DND-41 (cell line): ENCODE measurements around the gene SUPV3L1.

Source experiments
- ATAC-seq: fragments of 200-7000 bp; cut with Tn5 transposase; 3 replicates; pipeline ENCODE4 v1.9.1; 2021; ENCODE audit warnings: low read depth; ENCODE audit not compliant: insufficient read depth
- DNase-seq: peaks from one replicate; pipeline ENCODE4 v3.0.0-alpha.2; 2020
- H2AFZ ChIP-seq: 2 replicates; pipeline ENCODE4 v1.6.0; 2012; ENCODE audit warnings: low read depth, low read length
- H3K27ac ChIP-seq: 2 replicates; pipeline ENCODE4 v1.5.1; 2012; ENCODE audit warnings: low read length, inconsistent platforms
- H3K27me3 ChIP-seq: fragments of 200-600 bp; sonication (generic); 2 replicates; pipeline ENCODE4 v1.6.0; 2012; ENCODE audit warnings: low read length, mild to moderate bottlenecking, inconsistent platforms; ENCODE audit not compliant: insufficient read depth, poor library complexity
- H3K36me3 ChIP-seq: 2 replicates; pipeline ENCODE4 v1.5.1; 2012; ENCODE audit warnings: low read length, inconsistent platforms; ENCODE audit not compliant: insufficient read depth
- H3K4me1 ChIP-seq: 2 replicates; pipeline ENCODE4 v1.5.1; 2012; ENCODE audit warnings: mild to moderate bottlenecking, low read length; ENCODE audit not compliant: insufficient read depth
- H3K4me2 ChIP-seq: 2 replicates; pipeline ENCODE4 v1.6.0; 2012; ENCODE audit warnings: mild to moderate bottlenecking, moderate library complexity, low read length, inconsistent platforms; ENCODE audit not compliant: insufficient read depth
- H3K4me3 ChIP-seq, 2 experiments: fragments of 200-600 bp in 1 of 2; shearing (Covaris generic) in 1 of 2; 2 replicates each; pipeline ENCODE4 v1.5.1; 2012 to 2016; ENCODE audit warnings: inconsistent platforms in 2 of 2, low read length in 2 of 2, mild to moderate bottlenecking in 2 of 2, low read depth in 1 of 2, moderate library complexity in 1 of 2
- H3K79me2 ChIP-seq: 2 replicates; pipeline ENCODE4 v1.6.0; 2012; ENCODE audit warnings: low read length, inconsistent platforms; ENCODE audit not compliant: insufficient read depth
- H3K9ac ChIP-seq: 2 replicates; pipeline ENCODE4 v1.6.0; 2012; ENCODE audit warnings: low read depth, mild to moderate bottlenecking, inconsistent platforms, low read length, moderate library complexity
- H3K9me3 ChIP-seq: 2 replicates; pipeline ENCODE4 v1.5.1; 2012; ENCODE audit warnings: low read length, moderate library complexity, mild to moderate bottlenecking, inconsistent platforms; ENCODE audit not compliant: insufficient read depth, severe bottlenecking
- H4K20me1 ChIP-seq: 2 replicates; pipeline ENCODE4 v1.6.0; 2012; ENCODE audit warnings: low read length; ENCODE audit not compliant: insufficient read depth
- EZH2 ChIP-seq: IDR thresholded peaks from 3 replicates; pipeline ENCODE4 v1.6.1; 2012; ENCODE audit warnings: borderline replicate concordance, low read depth, mild to moderate bottlenecking, moderate library complexity, low read length, inconsistent platforms; ENCODE audit not compliant: severe bottlenecking
- TF ChIP-seq, protein P1 (sequence below): IDR thresholded peaks from 2 replicates; pipeline ENCODE4 v1.5.1; 2012; ENCODE audit warnings: borderline replicate concordance, low read length, moderate library complexity, mild to moderate bottlenecking; ENCODE audit not compliant: poor library complexity, severe bottlenecking; ENCODE audit errors: extremely low read depth

SUPV3L1 gene

GRCh38 chr10:69201045-69201444 is 21.0 kb downstream of the SUPV3L1 start:
- Histone ChIP-seq H3K36me3 (peaks cover 62% of the 10 kb centered on the region; the same call in 1 of the 2 replicates), H3K27ac (no peak overlapping the region)
- TF ChIP-seq, protein P1, sequence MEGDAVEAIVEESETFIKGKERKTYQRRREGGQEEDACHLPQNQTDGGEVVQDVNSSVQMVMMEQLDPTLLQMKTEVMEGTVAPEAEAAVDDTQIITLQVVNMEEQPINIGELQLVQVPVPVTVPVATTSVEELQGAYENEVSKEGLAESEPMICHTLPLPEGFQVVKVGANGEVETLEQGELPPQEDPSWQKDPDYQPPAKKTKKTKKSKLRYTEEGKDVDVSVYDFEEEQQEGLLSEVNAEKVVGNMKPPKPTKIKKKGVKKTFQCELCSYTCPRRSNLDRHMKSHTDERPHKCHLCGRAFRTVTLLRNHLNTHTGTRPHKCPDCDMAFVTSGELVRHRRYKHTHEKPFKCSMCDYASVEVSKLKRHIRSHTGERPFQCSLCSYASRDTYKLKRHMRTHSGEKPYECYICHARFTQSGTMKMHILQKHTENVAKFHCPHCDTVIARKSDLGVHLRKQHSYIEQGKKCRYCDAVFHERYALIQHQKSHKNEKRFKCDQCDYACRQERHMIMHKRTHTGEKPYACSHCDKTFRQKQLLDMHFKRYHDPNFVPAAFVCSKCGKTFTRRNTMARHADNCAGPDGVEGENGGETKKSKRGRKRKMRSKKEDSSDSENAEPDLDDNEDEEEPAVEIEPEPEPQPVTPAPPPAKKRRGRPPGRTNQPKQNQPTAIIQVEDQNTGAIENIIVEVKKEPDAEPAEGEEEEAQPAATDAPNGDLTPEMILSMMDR = no peak
- TF ChIP-seq EZH2 = no peak

DNA sequence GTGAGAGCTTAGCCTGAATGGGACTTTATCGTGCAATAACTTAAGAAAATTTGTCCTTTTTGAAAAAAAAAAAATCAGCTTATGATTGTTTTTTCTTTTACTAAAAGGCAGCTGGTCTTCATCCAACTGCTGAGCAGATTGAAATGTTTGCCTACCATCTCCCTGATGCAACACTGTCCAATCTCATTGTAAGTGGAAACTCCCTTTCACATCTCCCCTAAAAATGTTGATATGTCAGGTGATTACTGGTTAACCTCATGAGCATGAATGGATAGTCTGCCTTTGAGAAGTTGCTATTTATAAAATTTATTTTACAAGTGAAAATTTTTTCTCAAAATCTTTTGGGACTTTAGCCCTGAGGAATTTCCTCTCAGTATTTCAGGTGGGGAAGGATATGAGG is 22.3 kb downstream of the SUPV3L1 start:
- no peaks in the 10 kb centered on the region for H4K20me1 ChIP-seq
- no peaks in the 10 kb centered on the region for H3K9me3 ChIP-seq
- TF ChIP-seq EZH2 = no peak
- TF ChIP-seq, protein P1 = no peak
- no peak overlapping the region for H3K4me3 ChIP-seq
- ATAC-seq (no peak), DNase-seq (no peak)
- no peak overlapping the region for H2AFZ ChIP-seq
- H3K9ac ChIP-seq = no peak overlapping the region
- H3K4me2 ChIP-seq = no peak overlapping the region
- H3K27ac ChIP-seq = no peak overlapping the region
- peaks cover 62% of the 10 kb centered on the region; the same call in 1 of the 2 replicates for H3K36me3 ChIP-seq
- H3K4me1 ChIP-seq = no peaks in the 10 kb centered on the region
- no peaks in the 10 kb centered on the region for H3K79me2 ChIP-seq
- H3K27me3 ChIP-seq = no peaks in the 10 kb centered on the region

More at GRCh38 chr10:69201045-69201444, 21.0 kb downstream of the SUPV3L1 start:
- DNase-seq (no peak), ATAC-seq (no peak)
- Histone ChIP-seq H3K4me3 (no peak overlapping the region), H3K4me2 (no peak overlapping the region), H2AFZ (no peak overlapping the region), H4K20me1 (no peaks in the 10 kb centered on the region), H3K27me3 (no peaks in the 10 kb centered on the region), H3K9me3 (no peaks in the 10 kb centered on the region), H3K4me1 (no peaks in the 10 kb centered on the region), H3K9ac (no peak overlapping the region), H3K79me2 (no peaks in the 10 kb centered on the region)

DNA sequence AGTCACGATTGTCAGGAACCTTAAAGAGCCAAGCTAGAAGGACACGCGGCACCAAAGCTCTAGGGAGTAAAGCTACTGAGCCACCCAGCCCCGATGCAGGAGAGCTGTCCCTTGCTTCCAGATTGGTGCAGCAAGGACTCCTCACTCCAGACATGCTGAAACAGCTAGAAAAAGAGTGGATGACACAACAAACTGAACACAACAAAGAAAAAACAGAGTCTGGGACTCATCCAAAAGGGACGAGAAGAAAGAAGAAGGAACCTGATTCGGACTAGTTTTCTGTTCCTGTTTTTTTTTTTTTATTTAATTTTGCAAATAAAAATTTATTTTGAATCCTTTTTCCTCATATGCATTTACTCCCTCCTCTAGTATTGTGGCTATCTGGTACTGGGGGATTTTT is 28.7 kb downstream of the SUPV3L1 start:
- Histone ChIP-seq H3K9me3 (no peaks in the 10 kb centered on the region), H3K9ac (no peak overlapping the region), H3K4me1 (no peaks in the 10 kb centered on the region), H3K27me3 (no peaks in the 10 kb centered on the region), H3K4me3 (no peak overlapping the region), H3K4me2 (no peak overlapping the region), H3K36me3 (peaks cover 50% of the 10 kb centered on the region), H3K79me2 (no peaks in the 10 kb centered on the region), H4K20me1 (no peaks in the 10 kb centered on the region), H3K27ac (no peak overlapping the region), H2AFZ (no peak overlapping the region)
- no peak for ATAC-seq
- TF ChIP-seq, protein P1 = no peak
- TF ChIP-seq EZH2 = no peak
- DNase-seq = no peak
